CD4-positive, alpha-beta T cell treated with Interleukin-4 for 1 hour (primary cell): ENCODE data around the gene PFKFB1.

Source experiments
- DNase-seq, 2 donors: peaks; one replicate each; pipeline ENCODE4 v3.0.0-alpha.2; 2020 to 2022

The PFKFB1 gene

GRCh38 chrX:54921427-54922021 is 72.5 kb downstream of the PFKFB1 start:
- DNase-seq: peak; percentile 55 to 61

- no peak for DNase-seq
These were observed 73.2 kb downstream of the PFKFB1 start, which contains the start of gene TRO for GRCh38 chrX:54920610-54921426. Gene TRO (plus strand): TSS chrX:54920824. CDS start chrX:54922247, 1,423 bp downstream.

DNA sequence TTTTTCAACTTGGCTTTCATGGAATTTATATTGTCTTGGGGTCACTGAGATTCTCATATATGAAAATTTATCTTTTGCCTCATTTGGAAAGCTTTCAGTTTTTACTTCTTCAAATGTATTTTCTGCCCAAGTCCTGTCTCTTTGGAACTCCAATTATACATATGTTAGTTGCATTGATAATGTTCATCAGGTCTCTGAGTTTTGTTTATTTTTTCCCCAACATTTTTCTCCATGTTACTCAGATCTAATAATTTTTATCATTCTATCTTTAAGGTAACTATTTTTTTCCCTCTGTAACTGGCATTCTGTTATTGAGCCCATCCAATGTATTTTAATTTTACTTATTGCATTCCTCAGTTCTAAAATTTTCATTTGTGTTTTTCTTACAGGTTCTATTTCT is 84.0 kb downstream of the PFKFB1 start:
- DNase-seq: no peak

GRCh38 chrX:54894159-54894558 is 99.8 kb downstream of the PFKFB1 start:
- no peak for DNase-seq

GRCh38 chrX:54891573-54891972 is 102.4 kb downstream of the PFKFB1 start:
- peak; percentile 29 to 50 for DNase-seq

DNA sequence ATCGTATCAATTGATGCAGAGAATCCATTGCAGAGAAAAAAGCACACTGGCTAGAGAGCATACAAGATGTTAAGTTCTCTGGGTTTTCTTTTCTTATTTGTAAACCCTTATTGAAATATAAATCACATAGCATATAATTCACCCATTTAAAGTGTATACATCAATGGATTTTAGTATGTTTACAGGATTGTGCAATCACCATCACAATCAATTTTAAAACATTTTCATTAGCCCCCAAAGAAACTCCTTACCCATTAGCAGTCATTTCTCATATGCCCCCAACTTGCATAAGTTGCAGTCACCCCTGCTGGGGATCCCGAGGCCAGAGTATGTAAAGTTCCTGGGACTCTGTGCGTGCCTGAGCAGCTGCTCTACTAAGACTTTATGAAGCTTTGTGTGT is 108.2 kb downstream of the PFKFB1 start:
- no peak for DNase-seq
